Measurements from ENCODE around the gene POU2F3.

The POU2F3 gene

GRCh38 chr11:120239713-120240640 is at the start of gene POU2F3:
Gene POU2F3, plus strand, starts transcription at chr11:120240140. Its CDS starts 204 bp downstream, at chr11:120240344.
- H3K4me1 Mint-ChIP-seq: peaks cover 5% of the 10 kb centered on the region
- H3K9me3 Mint-ChIP-seq: no peaks in the 10 kb centered on the region
- DNase-seq: no peak
- H3K4me3 Mint-ChIP-seq: no peak within 1 kb of the TSS
- peaks cover 97% of the 10 kb centered on the region for H3K27me3 Mint-ChIP-seq
- CTCF ChIA-PET: interaction anchor here (11.7 kb wide), 1 partner anchor 61 kb away, joined by 234 read pairs; no protein-coding TSS in a partner anchor
- no peak within 1 kb of the TSS for H3K27ac Mint-ChIP-seq
- H3K36me3 Mint-ChIP-seq: no peaks in the 10 kb centered on the region

GRCh38 chr11:120191058-120191457 is 48.9 kb upstream of the POU2F3 start:
- no peak overlapping the region for H3K27ac Mint-ChIP-seq
- CTCF ChIA-PET: interaction anchor here (0.9 kb wide), 1 partner anchor 109 kb away, joined by 3 read pairs; no protein-coding TSS in a partner anchor
- peaks cover 43% of the 10 kb centered on the region for H3K27me3 Mint-ChIP-seq
- no peak for DNase-seq
- H3K36me3 Mint-ChIP-seq: no peaks in the 10 kb centered on the region
- H3K4me1 Mint-ChIP-seq: no peaks in the 10 kb centered on the region
- no peaks in the 10 kb centered on the region for H3K9me3 Mint-ChIP-seq
- no peak overlapping the region for H3K4me3 Mint-ChIP-seq

- H3K9me3 Mint-ChIP-seq: no peaks in the 10 kb centered on the region
- no peak overlapping the region for H3K27ac Mint-ChIP-seq
- DNase-seq: no peak
- no peaks in the 10 kb centered on the region for H3K4me1 Mint-ChIP-seq
- CTCF ChIA-PET: no interaction called here
- H3K4me3 Mint-ChIP-seq: no peak overlapping the region
- H3K36me3 Mint-ChIP-seq: no peaks in the 10 kb centered on the region
- H3K27me3 Mint-ChIP-seq: peaks cover 38% of the 10 kb centered on the region
These were observed 46.9 kb upstream of the POU2F3 start for GRCh38 chr11:120192831-120193625.

- Mint-ChIP-seq H3K27ac (no peak overlapping the region), H3K27me3 (peaks cover 33% of the 10 kb centered on the region), H3K9me3 (no peaks in the 10 kb centered on the region), H3K36me3 (no peaks in the 10 kb centered on the region), H3K4me1 (no peaks in the 10 kb centered on the region), H3K4me3 (no peak overlapping the region)
- CTCF ChIA-PET: no interaction called here
- no peak for DNase-seq
These were observed 45.8 kb upstream of the POU2F3 start for GRCh38 chr11:120194166-120194565.

GRCh38 chr11:120195601-120196320 is 44.2 kb upstream of the POU2F3 start:
- Mint-ChIP-seq H3K36me3 (no peaks in the 10 kb centered on the region), H3K4me1 (no peaks in the 10 kb centered on the region), H3K9me3 (no peaks in the 10 kb centered on the region), H3K27ac (no peak overlapping the region), H3K4me3 (no peak overlapping the region), H3K27me3 (peaks cover 41% of the 10 kb centered on the region)
- CTCF ChIA-PET: no interaction called here
- DNase-seq: no peak

- no peaks in the 10 kb centered on the region for H3K4me1 Mint-ChIP-seq
- CTCF ChIA-PET: no interaction called here
- no peaks in the 10 kb centered on the region for H3K36me3 Mint-ChIP-seq
- no peak for DNase-seq
- H3K9me3 Mint-ChIP-seq: no peaks in the 10 kb centered on the region
- no peak overlapping the region for H3K4me3 Mint-ChIP-seq
- H3K27ac Mint-ChIP-seq: no peak overlapping the region
- peaks cover 43% of the 10 kb centered on the region for H3K27me3 Mint-ChIP-seq
These were observed 43.1 kb upstream of the POU2F3 start for GRCh38 chr11:120196826-120197225.

- Mint-ChIP-seq H3K27ac (no peak overlapping the region), H3K4me3 (no peak overlapping the region), H3K9me3 (no peaks in the 10 kb centered on the region), H3K27me3 (peaks cover 43% of the 10 kb centered on the region), H3K4me1 (no peaks in the 10 kb centered on the region), H3K36me3 (no peaks in the 10 kb centered on the region)
- no peak for DNase-seq
- CTCF ChIA-PET: no interaction called here
These were observed 42.6 kb upstream of the POU2F3 start for GRCh38 chr11:120197251-120197891.

GRCh38 chr11:120197977-120198376 is 42.0 kb upstream of the POU2F3 start:
- Mint-ChIP-seq H3K27ac (no peak overlapping the region), H3K4me1 (no peaks in the 10 kb centered on the region), H3K9me3 (no peaks in the 10 kb centered on the region), H3K27me3 (peaks cover 43% of the 10 kb centered on the region), H3K36me3 (no peaks in the 10 kb centered on the region), H3K4me3 (no peak overlapping the region)
- CTCF ChIA-PET: no interaction called here
- no peak for DNase-seq

GRCh38 chr11:120198403-120198786 is 41.5 kb upstream of the POU2F3 start:
- Mint-ChIP-seq H3K27ac (no peak overlapping the region), H3K27me3 (peaks cover 40% of the 10 kb centered on the region), H3K9me3 (no peaks in the 10 kb centered on the region), H3K36me3 (no peaks in the 10 kb centered on the region), H3K4me3 (no peak overlapping the region), H3K4me1 (no peaks in the 10 kb centered on the region)
- CTCF ChIA-PET: no interaction called here
- DNase-seq: no peak

GRCh38 chr11:120198787-120199469 is 41.0 kb upstream of the POU2F3 start:
- CTCF ChIA-PET: interaction anchor here (0.5 kb wide), 1 partner anchor 10 kb away, joined by 3 read pairs; no protein-coding TSS in a partner anchor
- Mint-ChIP-seq H3K27ac (no peak overlapping the region), H3K36me3 (no peaks in the 10 kb centered on the region), H3K4me3 (no peak overlapping the region), H3K27me3 (peaks cover 37% of the 10 kb centered on the region), H3K9me3 (no peaks in the 10 kb centered on the region), H3K4me1 (no peaks in the 10 kb centered on the region)
- no peak for DNase-seq

GRCh38 chr11:120199613-120200012 is 40.3 kb upstream of the POU2F3 start:
- CTCF ChIA-PET: interaction anchor here (0.5 kb wide), 1 partner anchor 10 kb away, joined by 3 read pairs; no protein-coding TSS in a partner anchor
- Mint-ChIP-seq H3K36me3 (no peaks in the 10 kb centered on the region), H3K4me3 (no peak overlapping the region), H3K27me3 (peaks cover 37% of the 10 kb centered on the region), H3K4me1 (no peaks in the 10 kb centered on the region), H3K9me3 (no peaks in the 10 kb centered on the region), H3K27ac (no peak overlapping the region)
- no peak for DNase-seq

GRCh38 chr11:120200677-120201076 is 39.3 kb upstream of the POU2F3 start:
- no peaks in the 10 kb centered on the region for H3K36me3 Mint-ChIP-seq
- no peak overlapping the region for H3K4me3 Mint-ChIP-seq
- CTCF ChIA-PET: no interaction called here
- no peak overlapping the region for H3K27ac Mint-ChIP-seq
- H3K27me3 Mint-ChIP-seq: peaks cover 39% of the 10 kb centered on the region
- no peaks in the 10 kb centered on the region for H3K9me3 Mint-ChIP-seq
- no peak for DNase-seq
- H3K4me1 Mint-ChIP-seq: no peaks in the 10 kb centered on the region

- H3K9me3 Mint-ChIP-seq: no peaks in the 10 kb centered on the region
- H3K36me3 Mint-ChIP-seq: no peaks in the 10 kb centered on the region
- H3K27ac Mint-ChIP-seq: no peak overlapping the region
- H3K4me1 Mint-ChIP-seq: no peaks in the 10 kb centered on the region
- no peak for DNase-seq
- peaks cover 36% of the 10 kb centered on the region for H3K27me3 Mint-ChIP-seq
- CTCF ChIA-PET: no interaction called here
- H3K4me3 Mint-ChIP-seq: no peak overlapping the region
These were observed 38.3 kb upstream of the POU2F3 start for GRCh38 chr11:120201653-120202052.
